CD4-positive, alpha-beta T cell treated with Interleukin-17A for 4 hours (primary cell): ENCODE results near the gene WEE1.

ENCODE experiments used
- DNase-seq: peaks from one replicate; pipeline ENCODE4 v3.0.0-alpha.2; 2020; ENCODE audit warnings: mixed read lengths

The WEE1 gene

GRCh38 chr11:9625162-9625561, 51.7 kb downstream of the WEE1 start:
- DNase-seq = no peak

DNA sequence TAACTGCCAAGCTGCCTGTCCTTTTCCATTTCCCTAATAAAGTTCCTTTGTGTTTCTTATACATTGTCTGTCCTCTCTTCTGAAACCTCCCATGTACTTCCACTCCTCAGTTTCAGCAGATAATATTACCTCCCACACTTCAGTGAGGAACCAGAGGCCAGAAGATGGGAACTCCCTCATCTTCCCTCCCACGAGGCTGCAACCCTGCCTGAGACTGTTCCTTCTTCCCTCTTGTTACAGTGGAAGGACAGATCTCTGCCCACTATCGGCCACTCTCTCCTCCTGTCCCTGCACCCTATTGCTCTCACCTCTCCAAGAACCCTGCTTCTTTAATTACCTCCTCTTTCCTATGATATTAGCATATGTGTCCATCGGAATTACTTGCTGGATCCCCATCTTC, 52.3 kb downstream of the WEE1 start:
- DNase-seq = no peak

DNA sequence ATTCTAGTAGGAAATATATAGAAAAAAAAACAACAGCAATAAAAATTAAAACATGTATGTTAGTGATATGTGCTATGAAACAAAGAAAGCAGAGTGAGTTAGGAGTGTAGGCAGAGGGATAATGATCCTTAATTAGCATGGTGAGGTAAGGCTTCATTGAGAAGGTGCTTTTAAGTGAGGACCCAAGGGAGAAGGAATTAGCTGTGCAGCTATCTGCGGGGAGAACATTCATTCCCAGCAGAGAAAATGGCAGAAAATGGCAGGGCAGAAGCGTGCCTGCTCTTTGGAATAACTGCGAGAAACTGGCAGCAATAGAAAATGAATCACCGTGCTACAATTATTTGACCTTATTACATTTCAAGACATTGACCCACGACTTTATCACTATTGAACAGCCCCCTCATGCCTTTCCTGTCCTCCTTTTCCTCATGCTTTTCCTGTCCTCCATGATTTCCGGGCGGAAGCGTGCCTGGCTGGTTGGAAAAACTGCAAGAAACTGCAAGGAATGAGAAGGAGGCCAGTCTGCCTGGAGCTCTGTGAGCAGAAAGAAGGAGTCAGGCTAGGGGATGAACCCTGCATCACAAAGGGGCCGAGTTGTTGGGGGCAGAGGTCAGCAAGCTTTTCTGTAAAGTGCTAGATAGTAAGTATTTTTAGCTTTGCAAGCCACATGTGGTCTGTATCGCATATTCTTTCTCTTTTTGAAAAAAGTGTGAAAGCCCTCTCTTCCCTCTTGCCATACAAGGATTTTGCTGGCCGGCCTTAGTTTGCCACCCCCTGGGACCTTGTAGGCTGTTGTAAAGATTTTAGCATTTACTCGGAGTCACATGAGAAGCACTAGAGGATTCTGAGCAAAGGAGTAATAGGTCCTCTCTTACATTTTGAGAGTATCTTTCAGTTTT, 53.3 kb downstream of the WEE1 start:
- no peak for DNase-seq

DNA sequence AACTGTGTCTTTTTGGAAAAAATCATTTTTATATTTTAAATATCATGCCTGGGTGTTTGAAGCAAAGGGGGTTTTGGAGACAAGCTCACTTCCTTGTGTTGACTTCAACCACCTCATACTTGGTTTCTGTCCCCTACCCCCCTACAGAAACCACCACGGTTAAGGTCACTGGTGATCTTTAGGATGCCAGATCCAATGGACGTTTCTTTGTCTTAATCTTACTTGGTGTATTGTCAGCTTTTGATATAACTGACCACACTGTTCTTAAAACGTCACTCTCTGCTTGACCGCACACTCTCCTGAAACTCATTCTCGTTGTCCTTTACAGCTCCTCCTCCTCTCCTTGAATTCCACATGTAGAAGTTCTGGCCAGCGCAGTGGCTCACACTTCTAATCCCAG, 55.6 kb downstream of the WEE1 start:
- no peak for DNase-seq

DNA sequence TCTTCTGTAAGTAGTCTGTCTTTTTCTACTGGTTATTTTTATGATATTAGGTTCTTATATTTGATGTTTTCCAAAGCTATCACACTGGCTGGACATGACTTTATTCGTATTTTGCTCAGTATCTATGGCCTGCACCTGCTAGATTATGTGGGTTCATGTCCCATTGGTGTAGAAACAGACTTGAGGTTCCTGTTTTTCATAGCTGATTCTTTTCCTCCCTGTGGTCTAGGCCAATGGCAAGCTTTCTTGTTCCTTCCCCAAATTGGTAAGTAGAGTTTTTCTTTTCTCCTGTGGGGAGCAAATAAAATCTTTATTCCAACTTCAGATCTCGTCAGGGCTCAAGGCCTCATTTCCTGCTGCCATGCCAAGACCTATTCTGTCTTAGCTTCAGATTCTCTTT, 60.2 kb downstream of the WEE1 start:
- no peak for DNase-seq

- no peak for DNase-seq
Measured at GRCh38 chr11:9636691-9637090, 63.2 kb downstream of the WEE1 start.

DNA sequence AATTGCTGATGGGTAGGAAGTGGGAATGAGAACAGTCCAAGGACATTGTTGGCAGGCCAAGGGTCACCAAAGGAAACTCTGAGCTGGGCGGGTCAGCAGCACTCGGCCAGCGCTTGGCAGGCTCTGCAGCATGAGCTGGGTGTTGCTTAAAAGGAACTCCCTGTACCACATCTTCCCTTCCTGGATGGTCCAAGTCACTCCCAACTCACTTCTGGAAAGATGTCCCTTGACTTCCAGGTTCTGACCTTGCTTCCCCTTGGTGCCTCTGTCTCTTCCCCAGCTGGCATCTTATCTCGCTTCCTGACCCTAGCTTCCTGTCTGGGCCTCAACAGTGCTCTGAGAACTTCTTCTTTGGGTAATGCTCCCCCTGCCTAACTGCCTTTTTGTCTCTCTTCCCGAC, 65.6 kb downstream of the WEE1 start:
- DNase-seq = no peak
